K562 (cell line): ENCODE measurements around the gene CDT1. TPM values are rescaled to one million over a fixed set of nuclear protein-coding genes. Genes with fewer than 3 reads are reported as not detected.

Experiments
- BACH1 ChIP-seq: fragments of 200-800 bp; sonication (Bioruptor generic); IDR thresholded peaks from 2 replicates; pipeline ENCODE4 v1.6.1; 2016; ENCODE audit warnings: missing genetic modification characterization, missing compliant biosample characterization
- FIP1L1 ChIP-seq: fragments of 200-400 bp; formaldehyde crosslinking; IDR thresholded peaks from 2 replicates; pipeline ENCODE4 v1.6.1; 2018; ENCODE audit warnings: mild to moderate bottlenecking, low read depth, low read length; ENCODE audit not compliant: poor library complexity, severe bottlenecking
- NEUROD1 ChIP-seq: fragments of 150-350 bp; IDR thresholded peaks from 2 replicates; pipeline ENCODE4 v1.6.1; 2014; ENCODE audit warnings: borderline replicate concordance, low read length, low read depth; ENCODE audit not compliant: partially characterized antibody
- NFIC ChIP-seq: fragments of 450-650 bp; IDR thresholded peaks from 2 replicates; pipeline ENCODE4 v1.6.1; 2017; ENCODE audit warnings: mild to moderate bottlenecking, inconsistent platforms
- PHF20 ChIP-seq: fragments of 450-650 bp; IDR thresholded peaks from 2 replicates; pipeline ENCODE4 v1.6.1; 2018; ENCODE audit not compliant: partially characterized antibody
- STAT6 ChIP-seq: sonication (generic); formaldehyde crosslinking; IDR thresholded peaks from 2 replicates; pipeline ENCODE4 v1.8.1; 2023; ENCODE audit warnings: mild to moderate bottlenecking, missing genetic modification reagents
- polyA plus RNA-seq, 8 experiments: library from polyadenylated mRNA; depleted of rRNA in 4 of 8; stranded (reverse) in 5 of 8; unstranded in 3 of 8; fragments of >200 nt; fragmentation: Nextera tagmentation in 2 of 8; fragmentation: Illumina TruSeq in 1 of 8; extraction: Ambion mirVana in 2 of 8; extraction: Trizol in 1 of 8; gene quantifications; 2 replicates each; pipeline versions ENCODE4 v1.2.1 to v1.2.3, GENCODE V29; 2011 to 2014; ENCODE audit warnings: inconsistent platforms in 1 of 8, missing spikeins in 1 of 8
- total RNA-seq, 7 experiments: library from RNA; depleted of rRNA in 6 of 7; stranded (reverse); fragments of >200 nt in 6 of 7; fragmentation: Illumina TruSeq in 2 of 7; extraction: Trizol in 2 of 7; gene quantifications; 2 replicates each; pipeline versions ENCODE4 v1.2.1 to v1.2.3, GENCODE V29; 2011 to 2021; ENCODE audit warnings: low replicate concordance in 1 of 7

CDT1 gene
- total and polyA plus RNA-seq, 9 of the 15 experiments (the other 6 are each of a cell fraction or from before 2014, with no cell fraction given): 0.92 to 178 (median 14.2) TPM

GRCh38 chr16:88815901-88816589 is 12.5 kb downstream of the CDT1 start (continued):
- TF ChIP-seq STAT6 (CRISPR knock-in tag) (no peak), NFIC (no peak), BACH1 (tag) (no peak), FIP1L1 (peak; percentile 41), PHF20 (no peak), NEUROD1 (no peak)
- TF ChIP-seq, all 486 proteins: peak for 27
